ENCODE measurements around the gene BCL7C.
A peak's percentile ranks its signal among the peaks of the same experiment; 100 is the strongest.

Gene BCL7C

GRCh38 chr16:30921748-30922419 lies 28.0 kb upstream of the BCL7C start:
- peak overlapping the region; percentile 87 for H3K27ac ChIP-seq

GRCh38 chr16:30921459-30921747 lies 27.5 kb upstream of the BCL7C start:
- peak overlapping the region; percentile 87 for H3K27ac ChIP-seq
- TF ChIP-seq ZFX (IDR thresholded peaks at IDR 0.05) (no peak), CTCF (conservative IDR thresholded peaks at IDR 0.05) (no peak)

More at GRCh38 chr16:30921748-30922419, 28.0 kb upstream of the BCL7C start:
- no peak for TF ChIP-seq ZFX (IDR thresholded peaks at IDR 0.05)
- peak; percentile 90 for TF ChIP-seq CTCF (conservative IDR thresholded peaks at IDR 0.05)

- H3K27ac ChIP-seq: peak overlapping the region; percentile 87
- no peak for TF ChIP-seq CTCF (conservative IDR thresholded peaks at IDR 0.05)
- TF ChIP-seq ZFX (IDR thresholded peaks at IDR 0.05): no peak
Observed at GRCh38 chr16:30920891-30921290, 27.0 kb upstream of the BCL7C start.

- no peak for TF ChIP-seq CTCF (conservative IDR thresholded peaks at IDR 0.05)
- no peak for TF ChIP-seq ZFX (IDR thresholded peaks at IDR 0.05)
- H3K27ac ChIP-seq: no peak overlapping the region
Observed at GRCh38 chr16:30918614-30919013, 24.7 kb upstream of the BCL7C start.

- H3K27ac ChIP-seq: no peak overlapping the region
- TF ChIP-seq ZFX (IDR thresholded peaks at IDR 0.05) (no peak), CTCF (conservative IDR thresholded peaks at IDR 0.05) (no peak)
Observed at GRCh38 chr16:30914830-30915229, 21.0 kb upstream of the BCL7C start.

GRCh38 chr16:30912794-30913412 lies 19.0 kb upstream of the BCL7C start:
- H3K27ac ChIP-seq: no peak overlapping the region
- TF ChIP-seq ZFX (IDR thresholded peaks at IDR 0.05) (no peak), CTCF (conservative IDR thresholded peaks at IDR 0.05) (no peak)

GRCh38 chr16:30910427-30911029 lies 16.7 kb upstream of the BCL7C start:
- H3K27ac ChIP-seq: no peak overlapping the region
- TF ChIP-seq CTCF (conservative IDR thresholded peaks at IDR 0.05): no peak
- no peak for TF ChIP-seq ZFX (IDR thresholded peaks at IDR 0.05)

All from C4-2B (cell line).